Measurements from ENCODE around the gene CPNE8.

DNA sequence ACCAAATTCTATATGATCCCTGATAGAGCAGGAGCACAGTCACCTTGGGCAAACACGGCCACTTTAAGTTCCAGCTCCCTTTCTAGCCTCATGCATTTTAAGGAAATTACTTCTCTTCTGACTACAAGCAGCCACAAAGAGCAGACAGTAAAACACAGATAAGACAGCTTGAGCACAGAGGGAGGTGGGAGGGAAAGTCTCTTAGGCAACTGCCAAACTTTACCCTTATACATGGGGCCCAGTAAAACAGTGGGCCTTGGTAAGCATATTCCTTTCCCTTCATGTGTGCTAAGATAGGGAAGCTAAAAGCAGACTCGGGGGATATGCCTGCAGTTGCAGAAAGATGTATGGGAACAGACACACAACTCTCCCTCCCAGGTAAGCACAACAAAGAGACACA is 235.9 kb downstream of the CPNE8 start:
- TF ChIP-seq, protein P1, sequence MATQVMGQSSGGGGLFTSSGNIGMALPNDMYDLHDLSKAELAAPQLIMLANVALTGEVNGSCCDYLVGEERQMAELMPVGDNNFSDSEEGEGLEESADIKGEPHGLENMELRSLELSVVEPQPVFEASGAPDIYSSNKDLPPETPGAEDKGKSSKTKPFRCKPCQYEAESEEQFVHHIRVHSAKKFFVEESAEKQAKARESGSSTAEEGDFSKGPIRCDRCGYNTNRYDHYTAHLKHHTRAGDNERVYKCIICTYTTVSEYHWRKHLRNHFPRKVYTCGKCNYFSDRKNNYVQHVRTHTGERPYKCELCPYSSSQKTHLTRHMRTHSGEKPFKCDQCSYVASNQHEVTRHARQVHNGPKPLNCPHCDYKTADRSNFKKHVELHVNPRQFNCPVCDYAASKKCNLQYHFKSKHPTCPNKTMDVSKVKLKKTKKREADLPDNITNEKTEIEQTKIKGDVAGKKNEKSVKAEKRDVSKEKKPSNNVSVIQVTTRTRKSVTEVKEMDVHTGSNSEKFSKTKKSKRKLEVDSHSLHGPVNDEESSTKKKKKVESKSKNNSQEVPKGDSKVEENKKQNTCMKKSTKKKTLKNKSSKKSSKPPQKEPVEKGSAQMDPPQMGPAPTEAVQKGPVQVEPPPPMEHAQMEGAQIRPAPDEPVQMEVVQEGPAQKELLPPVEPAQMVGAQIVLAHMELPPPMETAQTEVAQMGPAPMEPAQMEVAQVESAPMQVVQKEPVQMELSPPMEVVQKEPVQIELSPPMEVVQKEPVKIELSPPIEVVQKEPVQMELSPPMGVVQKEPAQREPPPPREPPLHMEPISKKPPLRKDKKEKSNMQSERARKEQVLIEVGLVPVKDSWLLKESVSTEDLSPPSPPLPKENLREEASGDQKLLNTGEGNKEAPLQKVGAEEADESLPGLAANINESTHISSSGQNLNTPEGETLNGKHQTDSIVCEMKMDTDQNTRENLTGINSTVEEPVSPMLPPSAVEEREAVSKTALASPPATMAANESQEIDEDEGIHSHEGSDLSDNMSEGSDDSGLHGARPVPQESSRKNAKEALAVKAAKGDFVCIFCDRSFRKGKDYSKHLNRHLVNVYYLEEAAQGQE (IDR thresholded peaks at IDR 0.05; ENCODE audit: insufficient read depth in 1 of 2, low read depth in 2 of 2, low read length in 2 of 2), result no peak
- TF ChIP-seq POLR2AphosphoS5 (IDR thresholded peaks at IDR 0.05; ENCODE audit: low read depth, low read length) (no peak), SIN3A (IDR thresholded peaks at IDR 0.05; ENCODE audit: borderline replicate concordance, insufficient read depth, low read length) (no peak), TAF1 (IDR thresholded peaks at IDR 0.05; ENCODE audit: borderline replicate concordance, insufficient read depth, low read length) (no peak)

Measured in PFSK-1 (cell line).